ENCODE measurements around the gene PLCG1. TPM values are rescaled to one million over a fixed set of nuclear protein-coding genes. Genes with fewer than 3 reads are reported as not detected.

PLCG1 gene
- total and polyA plus RNA-seq, 4 donors = 2.0 to 30.4 (median 16.1) TPM

DNA sequence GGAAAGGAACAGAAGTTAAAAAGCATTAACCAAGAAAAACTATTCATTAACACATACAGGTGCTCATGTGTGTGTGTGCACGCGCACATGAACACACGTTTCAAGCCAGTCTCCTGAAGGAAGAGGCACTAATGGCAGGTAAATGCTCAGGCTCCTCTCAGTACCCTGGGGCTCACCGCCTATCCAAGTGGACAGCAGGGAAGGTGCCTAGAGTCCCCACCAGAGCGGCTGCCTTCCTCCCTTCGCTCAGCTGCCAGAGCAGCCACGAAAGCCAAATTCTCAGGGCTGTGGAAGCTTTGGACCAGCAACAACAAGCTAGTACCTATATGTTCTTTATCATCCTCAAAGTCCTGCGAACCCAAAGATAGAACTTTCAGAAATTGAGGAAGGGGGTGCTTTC lies 42.6 kb downstream of the PLCG1 start:
- no peak overlapping the region for H3K9ac ChIP-seq (ENCODE audit: low read depth in 1 of 2, low read length in 2 of 2)
- H3K27ac ChIP-seq (ENCODE audit: low read depth in 1 of 2, low read length in 2 of 2) = no peak overlapping the region
- 97% methylated on average over 8 of the region's 8 CpGs for WGBS
- H3K4me1 ChIP-seq (ENCODE audit: control insufficient read depth in 4 of 4, insufficient read depth in 4 of 4, low read length in 3 of 4) = no peaks in the 10 kb centered on the region
- H3K36me3 ChIP-seq (ENCODE audit: control insufficient read depth in 4 of 4, insufficient read depth in 3 of 4, low read depth in 1 of 4, low read length in 3 of 4) = peaks cover 4 to 24% (median 12%) of the 10 kb centered on the region in 4 donors
- no peaks in the 10 kb centered on the region for H3K9me3 ChIP-seq (ENCODE audit: control insufficient read depth in 4 of 4, low read length in 3 of 4)
- no peaks in the 10 kb centered on the region for H3K27me3 ChIP-seq (ENCODE audit: control insufficient read depth in 4 of 4, insufficient read depth in 4 of 4, low read length in 3 of 4)
- DNase-seq (ENCODE audit: low spot score) = no peak
- H3K4me3 ChIP-seq (ENCODE audit: low read depth in 1 of 3, low read length in 3 of 3) = no peak overlapping the region
- TF ChIP-seq, protein P1, sequence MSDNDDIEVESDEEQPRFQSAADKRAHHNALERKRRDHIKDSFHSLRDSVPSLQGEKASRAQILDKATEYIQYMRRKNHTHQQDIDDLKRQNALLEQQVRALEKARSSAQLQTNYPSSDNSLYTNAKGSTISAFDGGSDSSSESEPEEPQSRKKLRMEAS (IDR thresholded peaks at IDR 0.05) = no peak
- TF ChIP-seq, protein P2, sequence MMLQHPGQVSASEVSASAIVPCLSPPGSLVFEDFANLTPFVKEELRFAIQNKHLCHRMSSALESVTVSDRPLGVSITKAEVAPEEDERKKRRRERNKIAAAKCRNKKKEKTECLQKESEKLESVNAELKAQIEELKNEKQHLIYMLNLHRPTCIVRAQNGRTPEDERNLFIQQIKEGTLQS (IDR thresholded peaks at IDR 0.05) = no peak
- TF ChIP-seq HNF4G (IDR thresholded peaks at IDR 0.05) = no peak
- no peak for TF ChIP-seq EGR1 (IDR thresholded peaks at IDR 0.05; ENCODE audit: low read depth in 2 of 2)
- no peak for TF ChIP-seq RXRA (IDR thresholded peaks at IDR 0.05)
- TF ChIP-seq FOXA1 (IDR thresholded peaks at IDR 0.05) = no peak
- TF ChIP-seq HNF4A (conservative IDR thresholded peaks at IDR 0.05) = no peak
- TF ChIP-seq, protein P3, sequence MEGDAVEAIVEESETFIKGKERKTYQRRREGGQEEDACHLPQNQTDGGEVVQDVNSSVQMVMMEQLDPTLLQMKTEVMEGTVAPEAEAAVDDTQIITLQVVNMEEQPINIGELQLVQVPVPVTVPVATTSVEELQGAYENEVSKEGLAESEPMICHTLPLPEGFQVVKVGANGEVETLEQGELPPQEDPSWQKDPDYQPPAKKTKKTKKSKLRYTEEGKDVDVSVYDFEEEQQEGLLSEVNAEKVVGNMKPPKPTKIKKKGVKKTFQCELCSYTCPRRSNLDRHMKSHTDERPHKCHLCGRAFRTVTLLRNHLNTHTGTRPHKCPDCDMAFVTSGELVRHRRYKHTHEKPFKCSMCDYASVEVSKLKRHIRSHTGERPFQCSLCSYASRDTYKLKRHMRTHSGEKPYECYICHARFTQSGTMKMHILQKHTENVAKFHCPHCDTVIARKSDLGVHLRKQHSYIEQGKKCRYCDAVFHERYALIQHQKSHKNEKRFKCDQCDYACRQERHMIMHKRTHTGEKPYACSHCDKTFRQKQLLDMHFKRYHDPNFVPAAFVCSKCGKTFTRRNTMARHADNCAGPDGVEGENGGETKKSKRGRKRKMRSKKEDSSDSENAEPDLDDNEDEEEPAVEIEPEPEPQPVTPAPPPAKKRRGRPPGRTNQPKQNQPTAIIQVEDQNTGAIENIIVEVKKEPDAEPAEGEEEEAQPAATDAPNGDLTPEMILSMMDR (IDR thresholded peaks at IDR 0.05; ENCODE audit: low read depth, low read length, missing input control) = no peak
- no peak for TF ChIP-seq NR2F2 (IDR thresholded peaks at IDR 0.05)
- TF ChIP-seq JUND (IDR thresholded peaks at IDR 0.05) = no peak

GRCh38 chr20:41180599-41181333 lies 43.4 kb downstream of the PLCG1 start:
- peaks cover 5 to 24% (median 12%) of the 10 kb centered on the region in 4 donors for H3K36me3 ChIP-seq (ENCODE audit: control insufficient read depth in 4 of 4, insufficient read depth in 3 of 4, low read depth in 1 of 4, low read length in 3 of 4)
- H3K4me1 ChIP-seq (ENCODE audit: control insufficient read depth in 4 of 4, insufficient read depth in 4 of 4, low read length in 3 of 4) = no peaks in the 10 kb centered on the region
- no peaks in the 10 kb centered on the region for H3K9me3 ChIP-seq (ENCODE audit: control insufficient read depth in 4 of 4, low read length in 3 of 4)
- no peak overlapping the region for H3K4me3 ChIP-seq (ENCODE audit: low read depth in 1 of 3, low read length in 3 of 3)
- H3K27me3 ChIP-seq (ENCODE audit: control insufficient read depth in 4 of 4, insufficient read depth in 4 of 4, low read length in 3 of 4) = no peaks in the 10 kb centered on the region
- no peak overlapping the region for H3K27ac ChIP-seq (ENCODE audit: low read depth in 1 of 2, low read length in 2 of 2)
- DNase-seq (ENCODE audit: low spot score) = peak; percentile 17
- no peak overlapping the region for H3K9ac ChIP-seq (ENCODE audit: low read depth in 1 of 2, low read length in 2 of 2)
- 96% methylated on average over 6 of the region's 6 CpGs for WGBS
- TF ChIP-seq NR2F2 (IDR thresholded peaks at IDR 0.05) (no peak), TAF1 (conservative IDR thresholded peaks at IDR 0.05) (no peak), GABPA (IDR thresholded peaks at IDR 0.05 in 1 of 2, conservative IDR thresholded peaks at IDR 0.05 in 1 of 2) (no peak), HNF4G (IDR thresholded peaks at IDR 0.05) (no peak), JUND (IDR thresholded peaks at IDR 0.05) (no peak), FOXA1 (IDR thresholded peaks at IDR 0.05) (no peak), RXRA (IDR thresholded peaks at IDR 0.05) (no peak), YY1 (IDR thresholded peaks at IDR 0.05) (no peak), RAD21 (IDR thresholded peaks at IDR 0.05) (no peak), SP1 (IDR thresholded peaks at IDR 0.05) (no peak), ZBTB33 (IDR thresholded peaks at IDR 0.05) (no peak), EGR1 (IDR thresholded peaks at IDR 0.05; ENCODE audit: low read depth in 2 of 2) (no peak), FOXA2 (IDR thresholded peaks at IDR 0.05) (no peak), HNF4A (conservative IDR thresholded peaks at IDR 0.05) (no peak)
- TF ChIP-seq, protein P2 (IDR thresholded peaks at IDR 0.05) = no peak
- TF ChIP-seq, protein P3 (IDR thresholded peaks at IDR 0.05; ENCODE audit: low read depth, low read length, missing input control) = no peak
- TF ChIP-seq, protein P4, sequence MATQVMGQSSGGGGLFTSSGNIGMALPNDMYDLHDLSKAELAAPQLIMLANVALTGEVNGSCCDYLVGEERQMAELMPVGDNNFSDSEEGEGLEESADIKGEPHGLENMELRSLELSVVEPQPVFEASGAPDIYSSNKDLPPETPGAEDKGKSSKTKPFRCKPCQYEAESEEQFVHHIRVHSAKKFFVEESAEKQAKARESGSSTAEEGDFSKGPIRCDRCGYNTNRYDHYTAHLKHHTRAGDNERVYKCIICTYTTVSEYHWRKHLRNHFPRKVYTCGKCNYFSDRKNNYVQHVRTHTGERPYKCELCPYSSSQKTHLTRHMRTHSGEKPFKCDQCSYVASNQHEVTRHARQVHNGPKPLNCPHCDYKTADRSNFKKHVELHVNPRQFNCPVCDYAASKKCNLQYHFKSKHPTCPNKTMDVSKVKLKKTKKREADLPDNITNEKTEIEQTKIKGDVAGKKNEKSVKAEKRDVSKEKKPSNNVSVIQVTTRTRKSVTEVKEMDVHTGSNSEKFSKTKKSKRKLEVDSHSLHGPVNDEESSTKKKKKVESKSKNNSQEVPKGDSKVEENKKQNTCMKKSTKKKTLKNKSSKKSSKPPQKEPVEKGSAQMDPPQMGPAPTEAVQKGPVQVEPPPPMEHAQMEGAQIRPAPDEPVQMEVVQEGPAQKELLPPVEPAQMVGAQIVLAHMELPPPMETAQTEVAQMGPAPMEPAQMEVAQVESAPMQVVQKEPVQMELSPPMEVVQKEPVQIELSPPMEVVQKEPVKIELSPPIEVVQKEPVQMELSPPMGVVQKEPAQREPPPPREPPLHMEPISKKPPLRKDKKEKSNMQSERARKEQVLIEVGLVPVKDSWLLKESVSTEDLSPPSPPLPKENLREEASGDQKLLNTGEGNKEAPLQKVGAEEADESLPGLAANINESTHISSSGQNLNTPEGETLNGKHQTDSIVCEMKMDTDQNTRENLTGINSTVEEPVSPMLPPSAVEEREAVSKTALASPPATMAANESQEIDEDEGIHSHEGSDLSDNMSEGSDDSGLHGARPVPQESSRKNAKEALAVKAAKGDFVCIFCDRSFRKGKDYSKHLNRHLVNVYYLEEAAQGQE (IDR thresholded peaks at IDR 0.05) = no peak
- TF ChIP-seq, protein P1 (IDR thresholded peaks at IDR 0.05) = no peak

Data from liver (tissue), 9 donors.